Measurements from ENCODE around the gene PTPRJ. TPM values are rescaled to one million over a fixed set of nuclear protein-coding genes. Genes with fewer than 3 reads are reported as not detected.

The PTPRJ gene
- polyA plus RNA-seq, 1 donor (not counting 4 experiments of a cell fraction or from before 2014, with no cell fraction given) = 0.84 TPM

GRCh38 chr11:48107188-48107704 lies 126.9 kb downstream of the PTPRJ start:
- Histone ChIP-seq H3K9ac (ENCODE audit: control insufficient read depth, extremely low read depth, insufficient read depth, low read length) (no peak overlapping the region), H2AFZ (ENCODE audit: control insufficient read depth, low read length) (no peak overlapping the region), H3K4me3 (ENCODE audit: control insufficient read depth in 2 of 3, extremely low read depth in 1 of 3, insufficient read depth in 2 of 3, low read depth in 1 of 3, low read length in 3 of 3) (no peak overlapping the region), H3K4me1 (ENCODE audit: control insufficient read depth, extremely low read depth, insufficient read depth, low read length) (peaks cover 3% of the 10 kb centered on the region), H4K20me1 (ENCODE audit: control insufficient read depth, extremely low read depth, insufficient read depth, low read length) (no peaks in the 10 kb centered on the region), H3K9me1 (ENCODE audit: control insufficient read depth, extremely low read depth, insufficient read depth, low read length) (no peaks in the 10 kb centered on the region), H3K4me2 (ENCODE audit: control insufficient read depth, extremely low read depth, insufficient read depth, low read depth, low read length) (no peak overlapping the region), H3K79me2 (ENCODE audit: control insufficient read depth, insufficient read depth, low read length) (no peaks in the 10 kb centered on the region), H3K9me3 (ENCODE audit: control insufficient read depth, low read depth, low read length) (no peaks in the 10 kb centered on the region), H3K36me3 (ENCODE audit: control insufficient read depth in 2 of 2, extremely low read depth in 1 of 2, insufficient read depth in 2 of 2, low read length in 2 of 2) (no peaks in the 10 kb centered on the region), H3K27ac (ENCODE audit: control insufficient read depth, insufficient read depth, low read length) (no peak overlapping the region), H3K27me3 (ENCODE audit: control insufficient read depth, extremely low read depth, insufficient read depth, low read length) (no peaks in the 10 kb centered on the region)
- DNase-seq (ENCODE audit: low read depth, low spot score) = no peak
- TF ChIP-seq EZH2 (IDR thresholded peaks at IDR 0.05; ENCODE audit: low read length) (no peak), CTCF (optimal IDR thresholded peaks at IDR 0.05 in 1 of 3, IDR thresholded peaks at IDR 0.05 in 1 of 3, conservative IDR thresholded peaks at IDR 0.05 in 1 of 3; ENCODE audit: extremely low read depth in 1 of 3, insufficient read depth in 2 of 3, low read length in 3 of 3) (no peak)
- dilution Hi-C loops (cut with MboI; ENCODE audit: extremely low pct_ligation_motif_present, low sequenced_read_pairs) = no loop called here
- FAIRE-seq = no peak

DNA sequence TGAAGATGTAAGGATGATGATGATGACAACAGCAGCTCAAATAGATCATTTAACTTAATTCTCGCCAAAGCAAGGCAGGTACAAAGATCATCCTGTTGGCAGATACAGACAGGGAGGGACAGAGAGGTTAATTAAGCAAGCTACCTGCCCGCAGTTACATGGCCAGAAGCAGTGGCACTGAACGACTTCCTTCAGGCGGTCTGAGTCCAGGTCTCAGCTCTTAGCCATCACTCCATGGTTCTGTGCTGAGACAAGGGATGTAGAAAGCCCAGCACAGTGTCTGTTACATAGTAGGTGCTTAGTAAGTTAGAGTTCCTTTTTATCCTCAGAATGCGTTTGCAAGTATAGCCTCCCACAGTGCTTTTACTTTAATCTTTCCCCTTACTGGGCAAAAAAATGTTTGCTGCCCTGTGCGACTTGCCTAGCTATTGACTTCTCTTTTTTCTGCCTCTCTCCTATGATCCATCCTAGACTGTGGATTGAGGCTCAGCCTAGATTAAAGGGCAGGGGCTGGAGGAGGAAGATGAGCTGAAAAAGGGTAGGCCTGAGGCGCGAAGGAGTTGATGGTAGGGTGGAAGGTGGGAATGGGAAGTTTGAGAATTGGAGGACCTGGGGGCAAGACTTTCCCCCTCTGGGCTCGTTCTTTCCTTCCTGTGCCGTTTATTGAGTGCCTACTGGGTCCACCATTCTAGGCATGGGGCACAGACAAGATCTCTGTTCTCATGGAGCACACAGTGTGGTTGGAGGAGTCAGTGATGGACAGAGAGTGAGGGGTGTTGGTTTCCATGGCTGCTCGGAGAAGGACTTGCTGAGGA lies 128.1 kb downstream of the PTPRJ start:
- Histone ChIP-seq H3K9me1 (ENCODE audit: control insufficient read depth, extremely low read depth, insufficient read depth, low read length) (no peaks in the 10 kb centered on the region), H4K20me1 (ENCODE audit: control insufficient read depth, extremely low read depth, insufficient read depth, low read length) (no peaks in the 10 kb centered on the region), H3K9ac (ENCODE audit: control insufficient read depth, extremely low read depth, insufficient read depth, low read length) (no peak overlapping the region), H3K9me3 (ENCODE audit: control insufficient read depth, low read depth, low read length) (no peaks in the 10 kb centered on the region), H3K27ac (ENCODE audit: control insufficient read depth, insufficient read depth, low read length) (no peak overlapping the region), H3K36me3 (ENCODE audit: control insufficient read depth in 2 of 2, extremely low read depth in 1 of 2, insufficient read depth in 2 of 2, low read length in 2 of 2) (no peaks in the 10 kb centered on the region), H3K4me2 (ENCODE audit: control insufficient read depth, extremely low read depth, insufficient read depth, low read depth, low read length) (no peak overlapping the region), H3K79me2 (ENCODE audit: control insufficient read depth, insufficient read depth, low read length) (no peaks in the 10 kb centered on the region), H3K27me3 (ENCODE audit: control insufficient read depth, extremely low read depth, insufficient read depth, low read length) (no peaks in the 10 kb centered on the region), H2AFZ (ENCODE audit: control insufficient read depth, low read length) (no peak overlapping the region), H3K4me3 (ENCODE audit: control insufficient read depth in 2 of 3, extremely low read depth in 1 of 3, insufficient read depth in 2 of 3, low read depth in 1 of 3, low read length in 3 of 3) (no peak overlapping the region), H3K4me1 (ENCODE audit: control insufficient read depth, extremely low read depth, insufficient read depth, low read length) (peaks cover 3% of the 10 kb centered on the region)
- dilution Hi-C loops (cut with MboI; ENCODE audit: extremely low pct_ligation_motif_present, low sequenced_read_pairs) = no loop called here
- TF ChIP-seq CTCF (optimal IDR thresholded peaks at IDR 0.05 in 1 of 3, IDR thresholded peaks at IDR 0.05 in 1 of 3, conservative IDR thresholded peaks at IDR 0.05 in 1 of 3; ENCODE audit: extremely low read depth in 1 of 3, insufficient read depth in 2 of 3, low read length in 3 of 3) = no peak
- TF ChIP-seq EZH2 (IDR thresholded peaks at IDR 0.05; ENCODE audit: low read length) = no peak
- DNase-seq (ENCODE audit: low read depth, low spot score) = no peak
- FAIRE-seq = no peak
